Superior temporal gyrus (tissue), 1 donor: ENCODE data around the gene VWA5B1.

Experiments used
- DNase-seq: peaks from one replicate; pipeline ENCODE4 v3.0.0-alpha.2; 2016; ENCODE audit errors: extremely low spot score

Gene VWA5B1

GRCh38 chr1:20322825-20323612, 32.3 kb downstream of the VWA5B1 start:
- DNase-seq: no peak

GRCh38 chr1:20323613-20323920, 32.9 kb downstream of the VWA5B1 start:
- DNase-seq: no peak

- no peak for DNase-seq
Measured at GRCh38 chr1:20324704-20325406, 34.2 kb downstream of the VWA5B1 start.

- no peak for DNase-seq
Measured at GRCh38 chr1:20325407-20325843, 34.8 kb downstream of the VWA5B1 start.

GRCh38 chr1:20325844-20326420, 35.3 kb downstream of the VWA5B1 start:
- DNase-seq: no peak

GRCh38 chr1:20327467-20327866, 36.8 kb downstream of the VWA5B1 start:
- no peak for DNase-seq

GRCh38 chr1:20328201-20328600, 37.5 kb downstream of the VWA5B1 start:
- DNase-seq: no peak

GRCh38 chr1:20329793-20330542, 39.3 kb downstream of the VWA5B1 start:
- no peak for DNase-seq

GRCh38 chr1:20334103-20334502, 43.4 kb downstream of the VWA5B1 start:
- DNase-seq: no peak

- no peak for DNase-seq
Measured at GRCh38 chr1:20336105-20336605, 45.5 kb downstream of the VWA5B1 start.

GRCh38 chr1:20337581-20337980, 46.9 kb downstream of the VWA5B1 start:
- no peak for DNase-seq

GRCh38 chr1:20339811-20340457, 49.3 kb downstream of the VWA5B1 start:
- no peak for DNase-seq

GRCh38 chr1:20342294-20343148, 51.8 kb downstream of the VWA5B1 start:
- no peak for DNase-seq

GRCh38 chr1:20343149-20343937, 52.7 kb downstream of the VWA5B1 start:
- DNase-seq: no peak

- no peak for DNase-seq
Measured at GRCh38 chr1:20343938-20344302, 53.2 kb downstream of the VWA5B1 start.

GRCh38 chr1:20344738-20345137, 54.1 kb downstream of the VWA5B1 start:
- DNase-seq: no peak

GRCh38 chr1:20345419-20345818, 54.7 kb downstream of the VWA5B1 start:
- DNase-seq: no peak

GRCh38 chr1:20346433-20346832, 55.8 kb downstream of the VWA5B1 start:
- no peak for DNase-seq

GRCh38 chr1:20347699-20348098, 57.0 kb downstream of the VWA5B1 start:
- DNase-seq: no peak
